ENCODE data around the gene LRRTM4. TPM values are rescaled to one million over a fixed set of nuclear protein-coding genes. Genes with fewer than 3 reads are reported as not detected.
"Not testable (repeated sequence)": the region's sequence is repeated elsewhere in the genome, so short reads cannot be mapped to it uniquely, and the experiment has no call there.

The LRRTM4 gene
- total RNA-seq, 1 experiment from 2014 or later: 9.4 TPM

DNA sequence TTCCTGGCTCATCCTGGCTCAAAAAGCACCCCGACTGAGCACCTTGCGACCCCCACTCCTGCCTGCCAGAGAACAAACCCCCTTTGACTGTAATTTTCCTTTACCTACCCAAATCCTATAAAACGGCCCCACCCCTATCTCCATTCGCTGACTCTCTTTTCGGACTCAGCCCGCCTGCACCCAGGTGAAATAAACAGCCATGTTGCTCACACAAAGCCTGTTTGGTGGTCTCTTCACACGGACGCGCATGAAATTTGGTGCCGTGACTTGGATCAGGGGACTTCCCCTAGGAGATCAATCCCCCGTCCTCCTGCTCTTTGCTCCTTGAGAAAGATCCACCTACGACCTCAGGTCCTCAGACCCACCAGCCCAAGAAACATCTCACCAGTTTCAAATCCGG lies 433.8 kb downstream of the LRRTM4 start:
- peak; percentile 30 for DNase-seq (ENCODE audit: low spot score)
- peaks cover 38% of the 10 kb centered on the region for H3K4me1 Mint-ChIP-seq
- peaks cover 54% of the 10 kb centered on the region for H3K36me3 Mint-ChIP-seq
- peak overlapping the region; percentile 97 for H3K4me3 Mint-ChIP-seq
- H3K27me3 Mint-ChIP-seq (ENCODE audit: low read depth); ATAC-seq; CTCF ChIA-PET; H3K9me3 Mint-ChIP-seq: not testable (repeated sequence)
- TF ChIP-seq NFE2L1 (CRISPR knock-in tag; IDR thresholded peaks at IDR 0.05): 0 out of 2 replicates have a peak, but pooled peaks have one; percentile 7
- H3K27ac Mint-ChIP-seq: peak overlapping the region; percentile 97
- POLR2A ChIA-PET: interaction anchor here (1.4 kb wide), 1 partner anchor 135 kb away, joined by 3 read pairs; no protein-coding TSS in a partner anchor

DNA sequence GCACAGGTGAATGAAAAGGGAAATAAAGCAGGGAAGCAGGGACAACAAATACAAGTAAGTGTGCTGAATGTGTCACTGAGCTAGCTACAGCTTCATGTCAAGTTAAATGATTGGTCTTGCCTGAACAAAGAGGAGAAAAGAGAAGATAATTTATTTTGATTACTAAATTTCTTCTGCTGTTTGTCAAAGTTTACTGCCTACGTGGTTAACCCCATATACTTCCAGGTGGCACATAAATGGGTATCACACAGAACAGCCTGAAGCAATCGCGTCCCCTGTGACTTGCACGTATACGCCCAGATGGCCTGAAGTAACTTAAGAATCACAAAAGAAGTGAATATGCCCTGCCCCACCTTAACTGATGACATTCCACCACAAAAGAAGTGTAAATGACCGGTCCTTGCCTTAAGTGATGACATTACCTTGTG lies 434.2 kb downstream of the LRRTM4 start:
- DNase-seq (ENCODE audit: low spot score) (peak; percentile 23), ATAC-seq (peak; percentile 84)
- Mint-ChIP-seq H3K4me3 (peak overlapping the region; percentile 97), H3K9me3 (peaks cover 6% of the 10 kb centered on the region), H3K27ac (peak overlapping the region; percentile 97), H3K36me3 (peaks cover 50% of the 10 kb centered on the region), H3K4me1 (peaks cover 35% of the 10 kb centered on the region), H3K27me3 (ENCODE audit: low read depth) (peaks cover 9% of the 10 kb centered on the region)
- TF ChIP-seq, protein P1, sequence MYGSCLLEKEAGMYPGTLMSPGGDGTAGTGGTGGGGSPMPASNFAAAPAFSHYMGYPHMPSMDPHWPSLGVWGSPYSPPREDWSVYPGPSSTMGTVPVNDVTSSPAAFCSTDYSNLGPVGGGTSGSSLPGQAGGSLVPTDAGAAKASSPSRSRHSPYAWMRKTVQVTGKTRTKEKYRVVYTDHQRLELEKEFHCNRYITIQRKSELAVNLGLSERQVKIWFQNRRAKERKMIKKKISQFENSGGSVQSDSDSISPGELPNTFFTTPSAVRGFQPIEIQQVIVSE (CRISPR knock-in tag; IDR thresholded peaks at IDR 0.05; ENCODE audit: borderline replicate concordance): no peak
- TF ChIP-seq ATF3 (CRISPR knock-in tag; conservative IDR thresholded peaks at IDR 0.05) (no peak), FOXP1 (CRISPR knock-in tag; IDR thresholded peaks at IDR 0.05; ENCODE audit: borderline replicate concordance) (no peak), SP1 (CRISPR knock-in tag; conservative IDR thresholded peaks at IDR 0.05) (0 out of 2 replicates have a peak, but pooled peaks have one; percentile 34), AFF4 (CRISPR knock-in tag; IDR thresholded peaks at IDR 0.05; ENCODE audit: borderline replicate concordance) (no peak; the same call in 1 of the 2 replicates), EMX1 (CRISPR knock-in tag; IDR thresholded peaks at IDR 0.05) (no peak), ELF4 (CRISPR knock-in tag; IDR thresholded peaks at IDR 0.05; ENCODE audit: low read depth) (no peak), ZNF219 (CRISPR knock-in tag; IDR thresholded peaks at IDR 0.05; ENCODE audit: borderline replicate concordance) (no peak), JUN (CRISPR knock-in tag; IDR thresholded peaks at IDR 0.05) (no peak), SMAD3 (CRISPR knock-in tag; IDR thresholded peaks at IDR 0.05; ENCODE audit: borderline replicate concordance) (no peak), CREB1 (CRISPR knock-in tag; IDR thresholded peaks at IDR 0.05) (no peak), JAZF1 (CRISPR knock-in tag; IDR thresholded peaks at IDR 0.05) (no peak), HMGA2 (CRISPR knock-in tag; IDR thresholded peaks at IDR 0.05) (no peak), MAX (CRISPR knock-in tag; IDR thresholded peaks at IDR 0.05) (peak; percentile 36; the same call in 1 of the 2 replicates), NFE2L1 (CRISPR knock-in tag; IDR thresholded peaks at IDR 0.05) (peak; percentile 50; the same call in 1 of the 2 replicates), NR1H2 (CRISPR knock-in tag; IDR thresholded peaks at IDR 0.05) (no peak), TEAD1 (CRISPR knock-in tag; IDR thresholded peaks at IDR 0.05) (peak; percentile 65; the same call in 1 of the 2 replicates), OVOL2 (CRISPR knock-in tag; IDR thresholded peaks at IDR 0.05; ENCODE audit: borderline replicate concordance) (no peak)
- TF ChIP-seq, protein P2, sequence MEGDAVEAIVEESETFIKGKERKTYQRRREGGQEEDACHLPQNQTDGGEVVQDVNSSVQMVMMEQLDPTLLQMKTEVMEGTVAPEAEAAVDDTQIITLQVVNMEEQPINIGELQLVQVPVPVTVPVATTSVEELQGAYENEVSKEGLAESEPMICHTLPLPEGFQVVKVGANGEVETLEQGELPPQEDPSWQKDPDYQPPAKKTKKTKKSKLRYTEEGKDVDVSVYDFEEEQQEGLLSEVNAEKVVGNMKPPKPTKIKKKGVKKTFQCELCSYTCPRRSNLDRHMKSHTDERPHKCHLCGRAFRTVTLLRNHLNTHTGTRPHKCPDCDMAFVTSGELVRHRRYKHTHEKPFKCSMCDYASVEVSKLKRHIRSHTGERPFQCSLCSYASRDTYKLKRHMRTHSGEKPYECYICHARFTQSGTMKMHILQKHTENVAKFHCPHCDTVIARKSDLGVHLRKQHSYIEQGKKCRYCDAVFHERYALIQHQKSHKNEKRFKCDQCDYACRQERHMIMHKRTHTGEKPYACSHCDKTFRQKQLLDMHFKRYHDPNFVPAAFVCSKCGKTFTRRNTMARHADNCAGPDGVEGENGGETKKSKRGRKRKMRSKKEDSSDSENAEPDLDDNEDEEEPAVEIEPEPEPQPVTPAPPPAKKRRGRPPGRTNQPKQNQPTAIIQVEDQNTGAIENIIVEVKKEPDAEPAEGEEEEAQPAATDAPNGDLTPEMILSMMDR (IDR thresholded peaks at IDR 0.05): no peak
- TF ChIP-seq, protein P3, sequence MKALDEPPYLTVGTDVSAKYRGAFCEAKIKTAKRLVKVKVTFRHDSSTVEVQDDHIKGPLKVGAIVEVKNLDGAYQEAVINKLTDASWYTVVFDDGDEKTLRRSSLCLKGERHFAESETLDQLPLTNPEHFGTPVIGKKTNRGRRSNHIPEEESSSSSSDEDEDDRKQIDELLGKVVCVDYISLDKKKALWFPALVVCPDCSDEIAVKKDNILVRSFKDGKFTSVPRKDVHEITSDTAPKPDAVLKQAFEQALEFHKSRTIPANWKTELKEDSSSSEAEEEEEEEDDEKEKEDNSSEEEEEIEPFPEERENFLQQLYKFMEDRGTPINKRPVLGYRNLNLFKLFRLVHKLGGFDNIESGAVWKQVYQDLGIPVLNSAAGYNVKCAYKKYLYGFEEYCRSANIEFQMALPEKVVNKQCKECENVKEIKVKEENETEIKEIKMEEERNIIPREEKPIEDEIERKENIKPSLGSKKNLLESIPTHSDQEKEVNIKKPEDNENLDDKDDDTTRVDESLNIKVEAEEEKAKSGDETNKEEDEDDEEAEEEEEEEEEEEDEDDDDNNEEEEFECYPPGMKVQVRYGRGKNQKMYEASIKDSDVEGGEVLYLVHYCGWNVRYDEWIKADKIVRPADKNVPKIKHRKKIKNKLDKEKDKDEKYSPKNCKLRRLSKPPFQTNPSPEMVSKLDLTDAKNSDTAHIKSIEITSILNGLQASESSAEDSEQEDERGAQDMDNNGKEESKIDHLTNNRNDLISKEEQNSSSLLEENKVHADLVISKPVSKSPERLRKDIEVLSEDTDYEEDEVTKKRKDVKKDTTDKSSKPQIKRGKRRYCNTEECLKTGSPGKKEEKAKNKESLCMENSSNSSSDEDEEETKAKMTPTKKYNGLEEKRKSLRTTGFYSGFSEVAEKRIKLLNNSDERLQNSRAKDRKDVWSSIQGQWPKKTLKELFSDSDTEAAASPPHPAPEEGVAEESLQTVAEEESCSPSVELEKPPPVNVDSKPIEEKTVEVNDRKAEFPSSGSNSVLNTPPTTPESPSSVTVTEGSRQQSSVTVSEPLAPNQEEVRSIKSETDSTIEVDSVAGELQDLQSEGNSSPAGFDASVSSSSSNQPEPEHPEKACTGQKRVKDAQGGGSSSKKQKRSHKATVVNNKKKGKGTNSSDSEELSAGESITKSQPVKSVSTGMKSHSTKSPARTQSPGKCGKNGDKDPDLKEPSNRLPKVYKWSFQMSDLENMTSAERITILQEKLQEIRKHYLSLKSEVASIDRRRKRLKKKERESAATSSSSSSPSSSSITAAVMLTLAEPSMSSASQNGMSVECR (CRISPR knock-in tag; IDR thresholded peaks at IDR 0.05; ENCODE audit: borderline replicate concordance): no peak
- TF ChIP-seq, protein P4, sequence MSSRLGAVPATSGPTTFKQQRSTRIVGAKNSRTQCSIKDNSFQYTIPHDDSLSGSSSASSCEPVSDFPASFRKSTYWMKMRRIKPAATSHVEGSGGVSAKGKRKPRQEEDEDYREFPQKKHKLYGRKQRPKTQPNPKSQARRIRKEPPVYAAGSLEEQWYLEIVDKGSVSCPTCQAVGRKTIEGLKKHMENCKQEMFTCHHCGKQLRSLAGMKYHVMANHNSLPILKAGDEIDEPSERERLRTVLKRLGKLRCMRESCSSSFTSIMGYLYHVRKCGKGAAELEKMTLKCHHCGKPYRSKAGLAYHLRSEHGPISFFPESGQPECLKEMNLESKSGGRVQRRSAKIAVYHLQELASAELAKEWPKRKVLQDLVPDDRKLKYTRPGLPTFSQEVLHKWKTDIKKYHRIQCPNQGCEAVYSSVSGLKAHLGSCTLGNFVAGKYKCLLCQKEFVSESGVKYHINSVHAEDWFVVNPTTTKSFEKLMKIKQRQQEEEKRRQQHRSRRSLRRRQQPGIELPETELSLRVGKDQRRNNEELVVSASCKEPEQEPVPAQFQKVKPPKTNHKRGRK (CRISPR knock-in tag; IDR thresholded peaks at IDR 0.05; ENCODE audit: borderline replicate concordance): no peak
- ChIA-PET CTCF (no interaction called here), POLR2A (interaction anchor here (1.4 kb wide), 1 partner anchor 134 kb away, joined by 3 read pairs; no protein-coding TSS in a partner anchor)

All from WTC11 (cell line).